HG03135 (cell line): Measurements from ENCODE around the gene SCARF2.
"Not testable (repeated sequence)": the region's sequence is repeated elsewhere in the genome, so short reads cannot be mapped to it uniquely, and the experiment has no call there.

Source experiments
- ATAC-seq: cut with Tn5 transposase; IDR thresholded peaks from one replicate; pipeline ENCODE4 v1.9.1; 2021; ENCODE audit warnings: mild to moderate bottlenecking, moderate library complexity; ENCODE audit not compliant: unreplicated experiment

The SCARF2 gene

DNA sequence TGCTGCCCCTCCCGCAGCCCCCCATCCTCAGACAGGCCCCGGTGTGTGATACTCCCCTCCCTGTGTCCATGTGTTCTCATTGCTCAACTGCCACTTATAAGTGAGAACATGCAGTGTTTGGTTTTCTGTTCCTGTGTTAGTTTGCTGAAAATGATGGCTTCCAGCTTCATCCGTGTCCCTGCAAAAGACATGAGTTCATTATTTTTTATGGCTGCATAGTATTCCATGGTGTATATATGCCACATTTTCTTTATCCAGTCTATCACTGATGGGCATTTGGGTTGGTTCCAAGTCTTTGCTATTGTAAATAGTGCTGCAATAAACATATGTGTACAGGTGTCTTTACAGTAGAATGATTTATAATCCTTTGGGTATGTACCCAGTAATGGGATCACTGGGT is 22.4 kb downstream of the SCARF2 start:
- not testable (repeated sequence) for ATAC-seq

- ATAC-seq = no peak
These were observed 23.2 kb downstream of the SCARF2 start for GRCh38 chr22:20414450-20414849.

GRCh38 chr22:20414059-20414440 is 23.6 kb downstream of the SCARF2 start:
- ATAC-seq = no peak

- ATAC-seq = no peak
These were observed 24.2 kb downstream of the SCARF2 start for GRCh38 chr22:20413217-20414058.

- no peak for ATAC-seq
These were observed 25.0 kb downstream of the SCARF2 start for GRCh38 chr22:20412474-20413216.

- ATAC-seq = not testable (repeated sequence)
These were observed 28.2 kb downstream of the SCARF2 start for GRCh38 chr22:20409385-20409784.

- ATAC-seq = no peak
These were observed 28.7 kb downstream of the SCARF2 start for GRCh38 chr22:20408891-20409290.

GRCh38 chr22:20407829-20408228 is 29.8 kb downstream of the SCARF2 start:
- ATAC-seq = no peak

DNA sequence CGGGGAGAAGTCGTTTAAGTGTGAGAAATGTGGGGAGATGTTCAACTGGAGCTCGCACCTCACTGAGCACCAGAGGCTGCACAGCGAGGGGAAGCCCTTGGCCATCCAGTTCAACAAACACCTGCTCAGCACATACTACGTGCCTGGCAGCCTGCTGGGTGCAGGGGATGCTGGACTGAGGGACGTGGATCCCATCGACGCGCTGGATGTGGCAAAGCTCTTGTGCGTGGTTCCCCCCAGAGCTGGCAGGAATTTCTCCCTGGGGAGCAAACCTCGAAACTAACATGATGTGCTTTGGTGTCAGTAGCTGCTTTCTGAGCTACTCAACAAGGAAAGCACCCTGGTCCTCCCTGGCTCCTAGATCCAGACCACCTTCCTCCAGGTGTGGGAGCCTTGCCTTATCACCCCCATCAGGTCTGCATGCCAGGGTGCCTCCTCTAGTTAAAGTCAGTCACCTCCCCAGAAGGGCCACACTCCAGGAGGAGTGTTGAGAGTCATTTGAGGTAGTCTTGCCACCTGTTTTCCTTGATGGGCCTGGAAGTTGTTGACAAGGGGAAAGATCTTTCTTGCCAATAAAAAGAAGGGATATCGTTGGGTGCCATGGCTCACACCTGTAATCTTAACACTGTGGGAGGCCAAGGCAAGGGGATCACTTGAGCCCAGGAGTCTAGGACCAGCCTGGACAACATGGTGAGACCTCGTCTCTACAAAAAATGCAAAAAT is 30.8 kb downstream of the SCARF2 start:
- ATAC-seq = no peak

DNA sequence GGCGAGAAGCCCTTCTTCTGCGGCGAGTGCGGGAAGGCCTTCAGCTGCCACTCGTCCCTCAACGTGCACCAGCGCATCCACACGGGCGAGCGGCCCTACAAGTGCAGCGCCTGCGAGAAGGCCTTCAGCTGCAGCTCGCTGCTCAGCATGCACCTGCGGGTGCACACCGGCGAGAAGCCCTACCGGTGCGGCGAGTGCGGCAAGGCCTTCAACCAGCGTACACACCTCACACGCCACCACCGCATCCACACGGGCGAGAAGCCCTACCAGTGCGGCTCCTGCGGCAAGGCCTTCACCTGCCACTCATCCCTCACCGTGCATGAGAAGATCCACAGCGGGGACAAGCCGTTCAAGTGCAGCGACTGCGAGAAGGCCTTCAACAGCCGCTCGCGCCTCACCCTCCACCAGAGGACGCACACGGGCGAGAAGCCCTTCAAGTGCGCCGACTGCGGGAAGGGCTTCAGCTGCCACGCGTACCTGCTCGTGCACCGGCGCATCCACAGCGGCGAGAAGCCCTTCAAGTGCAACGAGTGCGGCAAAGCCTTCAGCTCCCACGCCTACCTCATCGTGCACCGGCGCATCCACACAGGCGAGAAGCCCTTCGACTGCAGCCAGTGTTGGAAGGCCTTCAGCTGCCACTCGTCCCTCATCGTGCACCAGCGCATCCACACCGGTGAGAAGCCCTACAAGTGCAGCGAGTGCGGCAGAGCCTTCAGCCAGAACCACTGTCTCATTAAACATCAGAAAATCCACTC is 31.5 kb downstream of the SCARF2 start:
- ATAC-seq = no peak

GRCh38 chr22:20405291-20405930 is 32.2 kb downstream of the SCARF2 start:
- no peak for ATAC-seq

DNA sequence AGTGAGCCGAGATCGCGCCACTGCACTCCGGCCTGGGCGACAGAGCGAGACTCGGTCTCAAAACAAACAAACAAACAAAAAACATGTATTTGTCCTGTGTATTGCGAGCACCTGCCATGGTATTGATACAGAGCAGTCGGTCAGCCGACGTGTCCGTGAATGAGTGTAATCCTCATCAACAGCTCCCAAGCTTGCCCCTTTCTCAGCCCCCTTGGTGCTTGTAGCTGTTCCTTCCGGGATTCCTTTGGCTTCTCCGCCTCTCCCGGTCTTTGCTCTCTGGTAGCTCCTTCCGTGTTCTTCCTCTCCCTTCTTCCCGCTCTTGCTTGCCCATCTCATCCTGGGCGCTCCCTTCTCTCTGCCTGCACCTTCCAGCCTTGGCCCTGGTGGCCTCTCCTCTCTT is 32.7 kb downstream of the SCARF2 start:
- no peak for ATAC-seq

DNA sequence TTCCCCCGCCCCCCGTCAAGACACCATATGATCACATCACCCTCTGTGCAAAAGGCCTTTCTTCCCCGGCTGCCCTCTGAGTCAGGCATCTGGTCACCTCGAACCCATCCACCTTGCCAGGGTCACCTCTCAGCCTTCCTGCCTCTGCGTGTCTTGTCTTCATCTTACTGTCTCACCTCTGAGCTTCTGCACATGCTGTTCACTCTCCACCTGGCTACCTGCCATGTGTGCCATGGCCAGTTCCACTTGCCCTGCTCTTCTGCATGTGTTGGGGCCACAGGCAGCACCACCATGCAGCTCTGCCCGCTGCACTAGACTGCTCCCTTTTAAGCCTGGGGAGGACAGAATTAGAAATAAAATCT is 33.9 kb downstream of the SCARF2 start:
- no peak for ATAC-seq

- ATAC-seq = no peak
These were observed 34.5 kb downstream of the SCARF2 start for GRCh38 chr22:20402960-20403778.

DNA sequence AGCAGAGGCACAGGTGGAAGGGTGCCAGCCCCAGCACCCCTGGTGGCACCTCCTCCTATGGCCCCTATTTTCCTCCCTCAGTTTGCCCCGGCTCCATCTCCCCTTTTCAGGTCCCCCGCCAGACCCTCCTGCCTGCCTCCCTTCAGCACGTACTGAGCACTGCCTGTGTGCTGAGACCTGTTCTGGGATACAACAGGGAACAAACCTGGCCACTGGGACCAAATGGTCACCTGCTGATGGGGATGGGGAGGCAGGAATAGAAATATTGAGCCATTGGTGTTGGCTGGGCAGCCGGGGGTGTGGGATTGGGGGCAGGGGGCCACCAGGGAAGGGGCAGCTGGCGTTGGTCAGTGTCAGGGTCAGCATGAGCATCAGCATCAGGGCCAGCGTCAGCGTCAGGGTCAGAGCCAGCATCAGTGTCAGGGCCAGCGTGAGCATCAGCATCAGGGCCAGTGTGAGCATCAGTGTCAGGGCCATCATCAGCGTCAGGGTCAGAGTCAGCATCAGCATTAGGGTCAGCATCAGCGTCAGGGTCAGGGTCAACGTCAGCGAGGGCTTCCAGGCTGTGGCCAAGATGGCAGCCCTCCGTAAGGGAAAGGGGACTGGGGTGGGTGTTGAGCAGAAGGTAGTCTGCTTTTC is 36.1 kb downstream of the SCARF2 start:
- no peak for ATAC-seq

DNA sequence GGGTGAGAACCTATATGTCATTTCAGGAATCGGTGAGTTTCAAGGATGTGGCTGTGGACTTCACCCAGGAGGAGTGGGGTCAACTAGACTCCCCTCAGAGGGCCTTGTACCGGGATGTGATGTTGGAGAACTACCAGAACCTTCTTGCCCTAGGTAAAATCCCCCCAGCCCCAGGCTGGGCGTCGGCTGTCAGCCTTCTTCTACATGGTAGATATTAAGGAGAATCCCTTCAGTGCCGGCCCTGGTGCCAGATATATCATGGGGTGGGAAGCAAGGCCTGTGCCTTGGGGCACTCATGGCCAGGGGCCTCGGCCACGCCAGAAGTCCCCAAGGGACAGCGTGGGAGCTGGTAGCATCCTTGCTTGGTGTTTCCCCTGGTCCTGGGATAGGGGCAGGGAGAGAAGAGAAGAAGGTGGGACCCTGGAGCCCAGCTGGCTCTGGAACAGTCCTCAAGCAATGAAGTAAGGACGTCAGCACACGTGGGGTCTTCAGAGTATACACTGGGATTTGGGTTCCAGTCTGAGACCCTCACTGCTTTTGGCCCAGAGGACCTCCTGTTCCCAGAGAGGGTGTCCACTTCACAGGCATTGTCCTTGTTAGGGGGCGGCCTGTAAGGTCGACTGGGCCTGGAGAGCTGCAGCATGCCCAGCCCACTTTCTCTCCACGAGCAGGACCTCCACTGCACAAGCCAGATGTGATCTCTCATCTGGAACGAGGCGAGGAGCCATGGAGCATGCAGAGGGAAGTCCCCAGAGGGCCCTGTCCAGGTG is 36.8 kb downstream of the SCARF2 start:
- no peak for ATAC-seq

DNA sequence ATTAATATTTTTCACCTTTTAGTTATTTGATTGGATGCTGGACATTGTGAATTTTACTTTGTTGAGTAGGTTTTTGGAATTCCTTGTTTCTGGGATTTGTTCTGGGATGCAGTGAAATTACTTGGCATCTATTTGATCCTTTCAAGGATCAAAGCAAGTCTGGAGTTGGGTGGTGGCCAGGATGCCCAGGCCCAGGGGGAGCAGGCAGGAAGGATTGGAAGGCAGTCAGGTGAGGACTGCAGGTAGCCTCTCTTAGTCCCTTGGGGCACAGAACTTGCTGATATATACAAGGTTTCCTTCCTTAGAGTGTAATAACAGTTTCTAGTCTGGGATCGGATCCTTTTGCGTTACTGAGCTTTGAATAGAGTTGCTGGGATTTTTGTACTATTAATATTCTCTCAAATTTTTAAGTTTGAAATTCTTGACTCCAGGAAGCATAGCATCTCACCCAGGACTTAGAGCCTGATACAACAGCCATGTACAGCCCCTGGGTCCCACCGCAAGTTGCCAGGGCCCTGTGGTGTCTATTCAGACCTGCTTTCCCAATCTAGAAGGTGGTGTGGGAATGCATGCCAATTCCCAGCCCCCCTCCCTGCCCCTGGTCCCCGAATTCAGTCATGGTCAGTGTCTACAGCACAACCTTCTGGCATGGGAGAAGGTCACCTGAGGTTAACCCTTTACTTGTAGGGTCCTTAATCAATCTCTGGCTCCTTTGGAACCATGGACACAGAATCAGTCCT is 37.6 kb downstream of the SCARF2 start:
- no peak for ATAC-seq

GRCh38 chr22:20398420-20398819 is 39.2 kb downstream of the SCARF2 start:
- ATAC-seq = no peak
